Breast epithelium (tissue), 3 donors: Measurements from ENCODE around the gene TMEM214.

ENCODE experiments used
- POLR2A ChIP-seq: fragments of 450-650 bp; IDR thresholded peaks from one replicate; pipeline ENCODE4 v1.6.1; 2016; ENCODE audit warnings: antibody characterized with exemption, mild to moderate bottlenecking, moderate library complexity
- POLR2AphosphoS5 ChIP-seq, 3 donors: sonication (generic); formaldehyde crosslinking; IDR thresholded peaks; one replicate each; pipeline ENCODE4 v1.6.1; 2017; ENCODE audit warnings: antibody characterized with exemption in 3 of 3
- TF ChIP-seq, protein P1 (sequence below), 3 donors: fragments of 450-650 bp; IDR thresholded peaks; one replicate each; pipeline ENCODE4 v1.5.1; 2016 to 2017; ENCODE audit warnings: antibody characterized with exemption in 3 of 3, mild to moderate bottlenecking in 3 of 3, moderate library complexity in 3 of 3

DNA sequence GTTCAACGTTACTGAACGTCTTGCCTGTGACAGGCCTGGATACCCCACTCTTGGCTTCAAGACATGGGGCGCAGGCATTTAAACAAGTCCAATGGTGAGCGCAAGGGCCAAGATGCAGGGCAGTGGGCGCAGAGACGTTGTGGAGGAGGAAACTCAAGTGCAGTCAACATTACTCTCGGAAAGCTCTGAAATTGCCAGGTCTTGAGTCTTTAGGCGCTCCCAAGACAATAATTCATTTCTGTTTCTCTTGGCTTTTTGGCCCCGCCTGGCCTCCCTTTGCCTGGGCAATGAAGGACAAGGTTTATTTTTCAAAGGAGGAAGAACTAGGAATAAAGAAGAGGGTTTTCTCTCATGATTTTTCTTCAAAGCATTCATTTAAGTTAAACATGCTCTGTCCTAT is 13.3 kb upstream of the TMEM214 start:
- TF ChIP-seq, protein P1, sequence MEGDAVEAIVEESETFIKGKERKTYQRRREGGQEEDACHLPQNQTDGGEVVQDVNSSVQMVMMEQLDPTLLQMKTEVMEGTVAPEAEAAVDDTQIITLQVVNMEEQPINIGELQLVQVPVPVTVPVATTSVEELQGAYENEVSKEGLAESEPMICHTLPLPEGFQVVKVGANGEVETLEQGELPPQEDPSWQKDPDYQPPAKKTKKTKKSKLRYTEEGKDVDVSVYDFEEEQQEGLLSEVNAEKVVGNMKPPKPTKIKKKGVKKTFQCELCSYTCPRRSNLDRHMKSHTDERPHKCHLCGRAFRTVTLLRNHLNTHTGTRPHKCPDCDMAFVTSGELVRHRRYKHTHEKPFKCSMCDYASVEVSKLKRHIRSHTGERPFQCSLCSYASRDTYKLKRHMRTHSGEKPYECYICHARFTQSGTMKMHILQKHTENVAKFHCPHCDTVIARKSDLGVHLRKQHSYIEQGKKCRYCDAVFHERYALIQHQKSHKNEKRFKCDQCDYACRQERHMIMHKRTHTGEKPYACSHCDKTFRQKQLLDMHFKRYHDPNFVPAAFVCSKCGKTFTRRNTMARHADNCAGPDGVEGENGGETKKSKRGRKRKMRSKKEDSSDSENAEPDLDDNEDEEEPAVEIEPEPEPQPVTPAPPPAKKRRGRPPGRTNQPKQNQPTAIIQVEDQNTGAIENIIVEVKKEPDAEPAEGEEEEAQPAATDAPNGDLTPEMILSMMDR (IDR thresholded peaks at IDR 0.05), result no peak
- no peak for TF ChIP-seq POLR2AphosphoS5 (IDR thresholded peaks at IDR 0.05)
- TF ChIP-seq POLR2A, result no peak
